Left renal cortex interstitium (tissue), 4 donors: ENCODE measurements around the gene WWOX. TPM values are rescaled to one million over a fixed set of nuclear protein-coding genes. Genes with fewer than 3 reads are reported as not detected.
A peak's percentile ranks its signal among the peaks of the same experiment; 100 is the strongest.

Experiments used
- DNase-seq, 4 donors: peaks; one replicate each; pipeline ENCODE4 v3.0.0-alpha.2; 2013; ENCODE audit warnings: low read depth in 4 of 4, low spot score in 2 of 4, missing footprints in 1 of 4
- polyA plus RNA-seq, 4 donors: library from polyadenylated mRNA; unstranded; fragments of 120-200 nt; gene quantifications; one replicate each; pipeline ENCODE4 v1.2.1, GENCODE V29; 2013; ENCODE audit not compliant: insufficient read length in 4 of 4

The WWOX gene
- polyA plus RNA-seq, 4 donors = 32.7 to 42.3 (median 37.2) TPM

- no peak for DNase-seq
Observed at GRCh38 chr16:78137782-78138616, 38.5 kb downstream of the WWOX start.

GRCh38 chr16:78140818-78141466 is 41.5 kb downstream of the WWOX start:
- DNase-seq = no peak

- no peak for DNase-seq
Observed at GRCh38 chr16:78142788-78143187, 43.3 kb downstream of the WWOX start.

GRCh38 chr16:78146807-78147206 is 47.4 kb downstream of the WWOX start:
- DNase-seq = no peak

GRCh38 chr16:78147911-78148401 is 48.5 kb downstream of the WWOX start:
- DNase-seq = peak in 2 of 4 donors; percentile 30 to 51

GRCh38 chr16:78150233-78150632 is 50.8 kb downstream of the WWOX start:
- DNase-seq = no peak

GRCh38 chr16:78154729-78155461 is 55.4 kb downstream of the WWOX start:
- no peak for DNase-seq

GRCh38 chr16:78155791-78156345 is 56.4 kb downstream of the WWOX start:
- DNase-seq = no peak

GRCh38 chr16:78161023-78161729 is 61.7 kb downstream of the WWOX start:
- no peak for DNase-seq

- DNase-seq = no peak
Observed at GRCh38 chr16:78163772-78164670, 64.6 kb downstream of the WWOX start.

- DNase-seq = no peak
Observed at GRCh38 chr16:78170494-78170933, 71.1 kb downstream of the WWOX start.

GRCh38 chr16:78175287-78175686 is 75.8 kb downstream of the WWOX start:
- DNase-seq = no peak

- no peak for DNase-seq
Observed at GRCh38 chr16:78176435-78176834, 77.0 kb downstream of the WWOX start.

- DNase-seq = no peak
Observed at GRCh38 chr16:78177218-78177617, 77.8 kb downstream of the WWOX start.

GRCh38 chr16:78177987-78178386 is 78.5 kb downstream of the WWOX start:
- DNase-seq = no peak

GRCh38 chr16:78179666-78180065 is 80.2 kb downstream of the WWOX start:
- DNase-seq = no peak

GRCh38 chr16:78180349-78180748 is 80.9 kb downstream of the WWOX start:
- no peak for DNase-seq

GRCh38 chr16:78183437-78184237 is 84.2 kb downstream of the WWOX start:
- DNase-seq = peak in 1 of 4 donors; percentile 31
